Panc1 (cell line): Measurements from ENCODE around the gene TMA16. TPM values are rescaled to one million over a fixed set of nuclear protein-coding genes. Genes with fewer than 3 reads are reported as not detected.

Experiments
- ATAC-seq: fragments of 200-7000 bp; cut with Tn5 transposase; 2 replicates; pipeline ENCODE4 v1.9.1; 2020; ENCODE audit warnings: mild to moderate bottlenecking, moderate library complexity
- BruUV-seq: library from RNA; stranded (reverse); fragments of 400-500 nt; replicated peaks from 2 replicates; lab custom pipeline; 2021; lab: Mats Ljungman, UMichigan
- CTCF ChIA-PET: fragments of 300-600 bp; sonication (Branson Sonifier 250); formaldehyde crosslinking; loops from one replicate; lab custom pipeline; 2022; ENCODE audit warnings: antibody characterized with exemption; lab: Charles Lee
- POLR2A ChIA-PET: fragments of 300-600 bp; sonication (Branson Sonifier 250); formaldehyde crosslinking; loops from one replicate; lab custom pipeline; 2022; ENCODE audit warnings: antibody characterized with exemption; lab: Charles Lee
- DNase-seq: peaks from one replicate; pipeline ENCODE4 v3.0.0-alpha.2; 2010; ENCODE audit warnings: low read depth, low spot score
- H3K27ac ChIP-seq: 2 replicates; pipeline ENCODE4 v1.5.1; 2011; ENCODE audit warnings: mild to moderate bottlenecking, low read length, inconsistent platforms
- H3K27me3 ChIP-seq: fragments of 200-500 bp; sonication (Bioruptor generic); 2 replicates; pipeline ENCODE4 v1.6.0; 2014; ENCODE audit warnings: low read length, inconsistent platforms; ENCODE audit not compliant: control insufficient read depth, insufficient read depth
- H3K36me3 ChIP-seq: fragments of 200-500 bp; sonication (Bioruptor generic); 2 replicates; pipeline ENCODE4 v1.5.1; 2014; ENCODE audit warnings: inconsistent platforms, mild to moderate bottlenecking, low read length, moderate library complexity; ENCODE audit not compliant: control insufficient read depth, insufficient read depth
- H3K4me1 ChIP-seq: 2 replicates; pipeline ENCODE4 v1.5.1; 2011; ENCODE audit warnings: inconsistent platforms, mild to moderate bottlenecking, low read length, moderate library complexity; ENCODE audit not compliant: control insufficient read depth, insufficient read depth
- H3K4me3 ChIP-seq, 2 experiments: 2 replicates each; pipeline ENCODE4 v1.5.1; 2011 to 2012; ENCODE audit warnings: low read depth in 2 of 2, low read length in 2 of 2, mild to moderate bottlenecking in 2 of 2, inconsistent platforms in 1 of 2, moderate library complexity in 1 of 2
- H3K9me3 ChIP-seq: fragments of 200-500 bp; sonication (Bioruptor generic); 2 replicates; pipeline ENCODE4 v1.5.1; 2014; ENCODE audit warnings: low read depth, mild to moderate bottlenecking, inconsistent platforms, low read length, moderate library complexity; ENCODE audit not compliant: control insufficient read depth, insufficient read depth
- POLR2AphosphoS5 ChIP-seq: IDR thresholded peaks from 2 replicates; pipeline ENCODE4 v1.6.1; 2012; ENCODE audit warnings: mild to moderate bottlenecking, low read depth, low read length, moderate library complexity
- REST ChIP-seq, 2 experiments: IDR thresholded peaks; 2 replicates each; pipeline ENCODE4 v1.6.1; 2011 to 2012; ENCODE audit warnings: low read depth in 2 of 2, control low read depth in 1 of 2, low read length in 1 of 2, mild to moderate bottlenecking in 1 of 2, moderate library complexity in 1 of 2; ENCODE audit not compliant: insufficient read depth in 1 of 2
- SIN3A ChIP-seq: IDR thresholded peaks from 2 replicates; pipeline ENCODE4 v1.6.1; 2012; ENCODE audit warnings: low read depth, mild to moderate bottlenecking, low read length, moderate library complexity, borderline replicate concordance; ENCODE audit not compliant: insufficient read depth
- TCF7L2 ChIP-seq: IDR thresholded peaks from 2 replicates; pipeline ENCODE4 v1.6.1; 2011; ENCODE audit warnings: mild to moderate bottlenecking, low read depth, low read length, inconsistent platforms
- in situ Hi-C: cut with HindIII; loops from 2 replicates; pipeline ENCODE4 v1.10.0; 2016; ENCODE audit warnings: low sequenced_read_pairs, low pct_unique_long_range_greater_than_20kb
- intact Hi-C: fragments of 100-400 bp; cut with micrococcal nuclease; formaldehyde crosslinking; loops from one replicate; pipeline ENCODE4 v1.10.0; 2022; ENCODE audit not compliant: unreplicated experiment
- total RNA-seq: library from RNA; stranded (reverse); gene quantifications from one replicate; pipeline ENCODE4 v1.2.1, GENCODE V29; 2021; ENCODE audit not compliant: unreplicated experiment
- TF ChIP-seq, protein P1 (sequence below): fragments of 450-650 bp; IDR thresholded peaks from 2 replicates; pipeline ENCODE4 v1.5.1; 2017; ENCODE audit warnings: mild to moderate bottlenecking

Gene TMA16
- total RNA-seq, 1 experiment from 2014 or later = 26.9 TPM

DNA sequence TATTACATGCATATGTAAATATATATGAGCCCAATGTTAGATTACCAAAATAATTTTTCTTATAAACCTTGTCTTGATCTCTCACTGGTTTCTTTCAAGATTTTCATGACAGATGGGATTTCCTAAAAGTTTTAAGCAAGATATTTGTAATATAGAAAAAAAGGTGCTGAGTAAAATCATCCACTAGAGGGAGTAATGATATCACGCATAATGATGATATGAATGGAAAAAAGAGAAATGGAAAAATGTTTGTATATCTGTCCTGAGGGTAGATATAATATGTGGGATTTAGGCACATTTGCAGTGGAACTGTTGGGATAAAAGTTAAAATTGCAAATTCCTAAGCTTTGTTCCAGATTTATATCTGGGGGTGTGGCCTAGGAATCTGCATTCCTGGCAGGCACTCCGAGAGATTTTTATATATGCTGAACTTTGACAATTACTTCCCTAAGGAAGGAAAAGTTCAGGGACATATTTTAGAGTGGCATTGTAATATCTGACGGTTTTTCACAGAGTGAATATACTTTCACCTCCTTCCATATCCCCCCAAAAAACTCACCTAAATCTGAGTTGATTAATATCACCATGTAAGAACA lies 60.5 kb downstream of the TMA16 start:
- ATAC-seq (no peak), DNase-seq (no peak)
- no peaks in the 10 kb centered on the region for H3K36me3 ChIP-seq
- intact Hi-C loops = loop anchor here (5.0 kb wide), 3 partner anchors 457 to 1192 kb away; no protein-coding TSS in a partner anchor
- no peaks in the 10 kb centered on the region for H3K9me3 ChIP-seq
- in situ Hi-C loops = no loop called here
- TF ChIP-seq POLR2AphosphoS5 = no peak
- TF ChIP-seq TCF7L2 = no peak
- TF ChIP-seq, protein P1, sequence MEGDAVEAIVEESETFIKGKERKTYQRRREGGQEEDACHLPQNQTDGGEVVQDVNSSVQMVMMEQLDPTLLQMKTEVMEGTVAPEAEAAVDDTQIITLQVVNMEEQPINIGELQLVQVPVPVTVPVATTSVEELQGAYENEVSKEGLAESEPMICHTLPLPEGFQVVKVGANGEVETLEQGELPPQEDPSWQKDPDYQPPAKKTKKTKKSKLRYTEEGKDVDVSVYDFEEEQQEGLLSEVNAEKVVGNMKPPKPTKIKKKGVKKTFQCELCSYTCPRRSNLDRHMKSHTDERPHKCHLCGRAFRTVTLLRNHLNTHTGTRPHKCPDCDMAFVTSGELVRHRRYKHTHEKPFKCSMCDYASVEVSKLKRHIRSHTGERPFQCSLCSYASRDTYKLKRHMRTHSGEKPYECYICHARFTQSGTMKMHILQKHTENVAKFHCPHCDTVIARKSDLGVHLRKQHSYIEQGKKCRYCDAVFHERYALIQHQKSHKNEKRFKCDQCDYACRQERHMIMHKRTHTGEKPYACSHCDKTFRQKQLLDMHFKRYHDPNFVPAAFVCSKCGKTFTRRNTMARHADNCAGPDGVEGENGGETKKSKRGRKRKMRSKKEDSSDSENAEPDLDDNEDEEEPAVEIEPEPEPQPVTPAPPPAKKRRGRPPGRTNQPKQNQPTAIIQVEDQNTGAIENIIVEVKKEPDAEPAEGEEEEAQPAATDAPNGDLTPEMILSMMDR = peak; percentile 55; the same call in 1 of the 2 replicates
- no peak for TF ChIP-seq SIN3A
- H3K27me3 ChIP-seq = no peaks in the 10 kb centered on the region
- no peak overlapping the region for H3K27ac ChIP-seq
- H3K4me1 ChIP-seq = 0 out of 2 replicates have a peak, but pooled peaks cover 3% of the 10 kb centered on the region
- ChIA-PET POLR2A (no interaction called here), CTCF (interaction anchor here (1.6 kb wide), 1 partner anchor 1176 kb away, joined by 4 read pairs; no protein-coding TSS in a partner anchor)
- no peak overlapping the region for H3K4me3 ChIP-seq
- BruUV-seq = no TSS peak

DNA sequence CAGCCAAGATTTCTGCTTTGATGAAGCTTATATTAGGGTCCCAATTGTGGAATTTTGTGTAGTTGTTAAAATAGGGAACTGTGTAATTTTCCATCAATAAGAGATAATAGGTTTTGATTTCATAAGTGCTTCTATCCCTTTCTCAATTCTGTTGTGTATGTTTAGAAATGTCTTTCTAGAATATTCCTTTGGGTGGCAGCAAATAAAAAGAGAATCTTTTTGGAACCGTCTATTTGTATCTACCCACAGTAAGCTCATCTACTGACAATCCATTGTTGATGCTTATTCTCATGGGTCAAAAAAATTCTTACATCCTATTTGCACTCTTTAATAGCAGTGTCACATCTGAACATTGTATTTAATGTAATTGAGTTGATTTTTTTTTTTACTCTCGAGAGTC lies 61.7 kb downstream of the TMA16 start:
- Histone ChIP-seq H3K36me3 (no peaks in the 10 kb centered on the region), H3K9me3 (no peaks in the 10 kb centered on the region), H3K27me3 (no peaks in the 10 kb centered on the region), H3K4me3 (no peak overlapping the region), H3K27ac (no peak overlapping the region), H3K4me1 (no peaks in the 10 kb centered on the region)
- ChIA-PET POLR2A (no interaction called here), CTCF (interaction anchor here (0.5 to 1.6 kb wide), 3 partner anchors 124 to 1205 kb away, joined by 3 to 8 read pairs (median 4); no protein-coding TSS in a partner anchor)
- TF ChIP-seq TCF7L2 = no peak
- TF ChIP-seq, protein P1 = peak; percentile 12; the same call in 1 of the 2 replicates
- no peak for ATAC-seq
- in situ Hi-C loops (no loop called here), intact Hi-C loops (loop anchor here (5.0 kb wide), 1 partner anchor 1176 kb away; no protein-coding TSS in a partner anchor)
- no peak for DNase-seq
- no TSS peak for BruUV-seq

- TF ChIP-seq SIN3A (no peak), POLR2AphosphoS5 (no peak), TCF7L2 (no peak), REST (IDR thresholded peaks at IDR 0.05; ENCODE audit: insufficient read depth in 1 of 2, low read depth in 2 of 2, low read length in 1 of 2) (no peak)
- TF ChIP-seq, protein P1 = no peak
- in situ Hi-C loops = no loop called here
- no peaks in the 10 kb centered on the region for H3K4me1 ChIP-seq
- no peak for ATAC-seq
- BruUV-seq = no TSS peak
- H3K9me3 ChIP-seq = no peaks in the 10 kb centered on the region
- no peaks in the 10 kb centered on the region for H3K36me3 ChIP-seq
- ChIA-PET POLR2A (no interaction called here), CTCF (interaction anchor here (0.5 to 1.6 kb wide), 2 partner anchors 1175 to 1204 kb away, joined by 4 to 8 read pairs; no protein-coding TSS in a partner anchor)
- H3K27ac ChIP-seq = no peak overlapping the region
- intact Hi-C loops = loop anchor here (5.0 kb wide), 1 partner anchor 1175 kb away; no protein-coding TSS in a partner anchor
- H3K4me3 ChIP-seq = no peak overlapping the region
- DNase-seq = no peak
- no peaks in the 10 kb centered on the region for H3K27me3 ChIP-seq
Observed at GRCh38 chr4:163556650-163557391, 62.3 kb downstream of the TMA16 start.
